ENCODE measurements around the gene U2SURP. TPM values are rescaled to one million over a fixed set of nuclear protein-coding genes. Genes with fewer than 3 reads are reported as not detected.
A peak's percentile ranks its signal among the peaks of the same experiment; 100 is the strongest.

U2SURP gene
- 10 to 100 TPM; 53.1 to 91.5 TPM for total RNA-seq

DNA sequence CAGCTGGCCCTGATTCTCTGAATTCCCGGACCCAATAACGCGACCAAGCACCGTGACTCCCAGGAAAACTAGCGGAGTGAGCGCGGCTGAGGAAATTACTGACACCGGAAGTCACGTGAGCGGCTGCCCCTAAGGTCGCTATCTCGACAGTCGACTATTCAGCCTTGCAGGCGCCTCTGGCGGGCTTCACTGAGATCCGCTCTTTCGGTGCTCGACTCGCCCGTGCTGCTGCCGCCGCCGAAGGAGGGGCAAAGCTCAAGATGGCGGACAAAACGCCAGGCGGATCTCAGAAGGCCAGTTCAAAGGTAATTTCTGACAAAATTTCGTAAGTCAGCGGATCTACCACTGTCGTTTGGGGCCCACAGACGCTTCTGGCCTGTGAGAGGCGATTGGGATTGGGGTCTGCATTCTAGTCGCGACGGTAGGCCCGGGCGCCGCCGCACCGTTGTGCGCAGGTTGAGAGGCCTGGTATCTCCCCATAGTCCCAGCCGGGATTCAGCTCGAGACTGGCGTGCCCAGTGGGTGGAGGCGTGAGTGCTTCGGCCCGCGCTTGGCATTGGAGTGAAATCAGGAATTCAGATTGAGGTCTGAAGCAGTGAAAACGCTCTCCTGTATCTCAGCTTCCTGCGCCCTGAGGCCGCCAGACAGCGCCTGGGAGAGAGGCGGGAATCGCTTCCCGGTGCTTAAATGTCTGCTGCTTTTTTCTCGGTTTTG lies at the start of gene U2SURP:
Gene U2SURP (plus strand): TSS at position 202 of the 714 bp plus-strand sequence. CDS start 59 bp downstream, at position 261.
- Histone ChIP-seq H3K27me3 (replicated peaks; ENCODE audit: insufficient read depth) (no peaks in the 10 kb centered on the region), H3K36me3 (no peaks in the 10 kb centered on the region), H3K9me3 (no peaks in the 10 kb centered on the region), H3K4me1 (ENCODE audit: control insufficient read depth in 1 of 2, low read depth in 2 of 2) (peaks cover 23 to 35% of the 10 kb centered on the region in 2 donors), H3K27ac (peak within 1 kb of the TSS; percentile 89 to 93), H3K4me3 (peak within 1 kb of the TSS; percentile 99)
- DNase-seq (ENCODE audit: low spot score) (peak; percentile 89), ATAC-seq (ENCODE audit: insufficient number of reproducible peaks, low FRiP score, low read depth) (peak; percentile 90)
- TF ChIP-seq, protein P1, sequence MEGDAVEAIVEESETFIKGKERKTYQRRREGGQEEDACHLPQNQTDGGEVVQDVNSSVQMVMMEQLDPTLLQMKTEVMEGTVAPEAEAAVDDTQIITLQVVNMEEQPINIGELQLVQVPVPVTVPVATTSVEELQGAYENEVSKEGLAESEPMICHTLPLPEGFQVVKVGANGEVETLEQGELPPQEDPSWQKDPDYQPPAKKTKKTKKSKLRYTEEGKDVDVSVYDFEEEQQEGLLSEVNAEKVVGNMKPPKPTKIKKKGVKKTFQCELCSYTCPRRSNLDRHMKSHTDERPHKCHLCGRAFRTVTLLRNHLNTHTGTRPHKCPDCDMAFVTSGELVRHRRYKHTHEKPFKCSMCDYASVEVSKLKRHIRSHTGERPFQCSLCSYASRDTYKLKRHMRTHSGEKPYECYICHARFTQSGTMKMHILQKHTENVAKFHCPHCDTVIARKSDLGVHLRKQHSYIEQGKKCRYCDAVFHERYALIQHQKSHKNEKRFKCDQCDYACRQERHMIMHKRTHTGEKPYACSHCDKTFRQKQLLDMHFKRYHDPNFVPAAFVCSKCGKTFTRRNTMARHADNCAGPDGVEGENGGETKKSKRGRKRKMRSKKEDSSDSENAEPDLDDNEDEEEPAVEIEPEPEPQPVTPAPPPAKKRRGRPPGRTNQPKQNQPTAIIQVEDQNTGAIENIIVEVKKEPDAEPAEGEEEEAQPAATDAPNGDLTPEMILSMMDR (IDR thresholded peaks at IDR 0.05): peak; percentile 28

DNA sequence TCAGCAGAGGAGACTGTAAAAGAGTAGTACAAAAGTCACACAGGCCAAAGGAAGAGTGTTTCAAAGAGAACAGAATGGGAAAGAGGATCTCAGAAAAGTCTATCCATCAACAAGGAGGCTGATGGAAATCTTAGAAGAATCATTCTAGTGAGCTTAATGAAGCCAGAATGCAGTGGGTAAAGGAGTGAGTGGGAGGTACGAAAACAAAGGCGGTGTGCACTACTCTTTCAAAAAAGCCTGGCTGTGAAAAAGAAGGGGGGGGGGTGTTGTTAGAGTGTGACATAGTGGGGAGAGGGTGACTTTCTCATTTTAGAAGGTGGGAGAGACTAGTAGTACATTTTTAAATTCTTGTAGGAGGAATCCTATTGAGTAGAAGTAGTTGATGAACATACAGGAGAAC lies 49.6 kb upstream of the U2SURP start:
- no peaks in the 10 kb centered on the region for H3K9me3 ChIP-seq
- no peaks in the 10 kb centered on the region for H3K4me1 ChIP-seq (ENCODE audit: control insufficient read depth in 1 of 2, low read depth in 2 of 2)
- no peak overlapping the region for H3K4me3 ChIP-seq
- no peaks in the 10 kb centered on the region for H3K36me3 ChIP-seq
- no peaks in the 10 kb centered on the region for H3K27me3 ChIP-seq (replicated peaks; ENCODE audit: insufficient read depth)
- TF ChIP-seq, protein P1 (IDR thresholded peaks at IDR 0.05): no peak
- no peak overlapping the region for H3K27ac ChIP-seq
- ATAC-seq (ENCODE audit: insufficient number of reproducible peaks, low FRiP score, low read depth): no peak
- no peak for DNase-seq (ENCODE audit: low spot score)

DNA sequence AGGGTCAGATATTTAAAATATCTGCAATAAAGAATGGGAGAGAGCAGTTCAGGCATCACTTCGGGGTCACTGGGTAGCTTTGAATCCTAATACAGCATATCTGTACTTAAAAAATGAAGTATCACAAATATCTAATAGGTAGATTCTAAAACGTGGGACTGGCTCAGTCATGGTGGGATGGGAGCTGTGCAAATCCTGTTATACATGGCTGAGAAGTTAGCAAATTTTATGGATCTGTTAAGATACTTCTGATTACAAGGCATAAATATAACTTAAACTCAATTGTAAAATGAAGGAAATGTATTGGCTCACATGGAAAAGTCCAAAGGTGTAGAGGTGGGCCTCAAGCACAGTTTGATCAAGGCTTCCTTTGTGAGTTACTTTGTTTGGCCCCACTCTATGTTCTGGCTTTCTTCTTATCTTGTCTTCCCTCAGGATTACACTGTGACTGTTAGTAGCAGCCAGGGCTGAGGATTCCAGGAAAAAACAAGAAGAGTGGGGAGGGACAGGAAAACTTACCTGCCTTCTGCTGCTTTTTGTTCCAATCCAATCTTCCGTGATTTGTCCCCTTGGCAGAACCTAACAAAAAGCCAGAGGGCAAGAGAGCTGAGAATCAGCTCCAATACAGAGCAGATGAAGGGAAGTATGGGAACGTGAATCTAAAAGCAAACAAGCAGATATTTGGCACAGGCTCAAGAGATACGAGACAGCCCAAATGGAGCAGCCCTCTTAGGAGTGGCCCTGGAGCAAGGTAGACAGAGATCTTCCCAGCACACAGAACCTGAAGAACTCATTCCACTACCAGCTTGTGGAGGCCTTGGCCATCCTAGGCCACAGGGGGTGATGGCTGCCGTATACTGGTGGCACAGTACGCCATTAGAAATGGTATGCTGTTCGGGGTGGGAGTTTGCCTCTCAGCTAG lies 48.8 kb upstream of the U2SURP start:
- no peaks in the 10 kb centered on the region for H3K9me3 ChIP-seq
- no peak for DNase-seq (ENCODE audit: low spot score)
- no peak for ATAC-seq (ENCODE audit: insufficient number of reproducible peaks, low FRiP score, low read depth)
- no peak overlapping the region for H3K27ac ChIP-seq
- no peak overlapping the region for H3K4me3 ChIP-seq
- TF ChIP-seq, protein P1 (IDR thresholded peaks at IDR 0.05): no peak
- no peaks in the 10 kb centered on the region for H3K27me3 ChIP-seq (replicated peaks; ENCODE audit: insufficient read depth)
- H3K36me3 ChIP-seq: no peaks in the 10 kb centered on the region
- H3K4me1 ChIP-seq (ENCODE audit: control insufficient read depth in 1 of 2, low read depth in 2 of 2): no peaks in the 10 kb centered on the region

DNA sequence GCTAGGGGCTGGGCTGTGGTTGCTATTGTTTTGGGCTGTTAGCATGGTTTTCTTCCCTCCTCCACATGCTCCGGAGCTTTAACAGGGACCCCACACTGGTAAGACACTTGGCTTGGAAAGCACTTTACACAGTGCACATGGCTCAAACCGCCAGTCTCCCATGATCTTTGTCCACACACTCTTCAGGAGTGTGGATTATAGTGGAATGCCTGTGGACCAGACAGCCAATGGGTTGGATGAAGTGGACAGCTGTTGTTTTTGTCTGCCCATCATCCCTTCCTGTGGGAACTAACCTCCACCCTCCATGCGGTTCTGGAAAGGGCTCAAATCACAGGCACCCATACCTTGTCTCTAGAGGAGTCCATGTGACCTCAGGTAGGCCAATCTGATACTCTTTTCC lies 47.9 kb upstream of the U2SURP start:
- Histone ChIP-seq H3K27me3 (replicated peaks; ENCODE audit: insufficient read depth) (no peaks in the 10 kb centered on the region), H3K36me3 (no peaks in the 10 kb centered on the region), H3K4me3 (no peak overlapping the region), H3K4me1 (ENCODE audit: control insufficient read depth in 1 of 2, low read depth in 2 of 2) (no peaks in the 10 kb centered on the region), H3K9me3 (no peaks in the 10 kb centered on the region), H3K27ac (no peak overlapping the region)
- no peak for ATAC-seq (ENCODE audit: insufficient number of reproducible peaks, low FRiP score, low read depth)
- no peak for DNase-seq (ENCODE audit: low spot score)
- TF ChIP-seq, protein P1 (IDR thresholded peaks at IDR 0.05): no peak

DNA sequence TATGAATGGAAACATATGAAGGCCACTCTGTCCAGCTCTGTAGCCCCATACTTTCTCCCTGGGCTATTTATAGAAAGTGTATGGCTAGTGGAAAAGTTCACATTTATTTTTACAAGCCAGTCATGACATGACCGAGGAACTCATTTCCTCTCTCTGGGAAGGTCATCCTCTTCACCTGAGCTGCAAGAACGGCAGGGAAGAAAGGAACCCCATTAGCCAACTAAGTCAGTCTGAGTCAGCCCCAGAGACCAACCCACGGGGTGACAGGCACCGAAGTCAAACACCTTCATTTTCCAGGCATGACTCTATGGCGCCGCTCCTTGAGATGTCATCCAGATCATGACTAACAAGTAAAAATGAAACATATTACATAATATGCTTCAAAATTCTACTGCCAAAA lies 42.7 kb upstream of the U2SURP start:
- no peaks in the 10 kb centered on the region for H3K36me3 ChIP-seq
- H3K4me3 ChIP-seq: no peak overlapping the region
- DNase-seq (ENCODE audit: low spot score) (no peak), ATAC-seq (ENCODE audit: insufficient number of reproducible peaks, low FRiP score, low read depth) (no peak)
- H3K27me3 ChIP-seq (replicated peaks; ENCODE audit: insufficient read depth): no peaks in the 10 kb centered on the region
- H3K27ac ChIP-seq: no peak overlapping the region
- TF ChIP-seq, protein P1 (IDR thresholded peaks at IDR 0.05): no peak
- H3K4me1 ChIP-seq (ENCODE audit: control insufficient read depth in 1 of 2, low read depth in 2 of 2): peaks cover 0 to 6% of the 10 kb centered on the region in 2 donors
- H3K9me3 ChIP-seq: no peaks in the 10 kb centered on the region
